Measurements from ENCODE around the gene FAM24B. TPM values are rescaled to one million over a fixed set of nuclear protein-coding genes. Genes with fewer than 3 reads are reported as not detected.

FAM24B gene
- total and polyA plus RNA-seq, 2 donors (not counting 3 experiments of a cell fraction or from before 2014, with no cell fraction given), result 9.3 to 10.6 TPM

DNA sequence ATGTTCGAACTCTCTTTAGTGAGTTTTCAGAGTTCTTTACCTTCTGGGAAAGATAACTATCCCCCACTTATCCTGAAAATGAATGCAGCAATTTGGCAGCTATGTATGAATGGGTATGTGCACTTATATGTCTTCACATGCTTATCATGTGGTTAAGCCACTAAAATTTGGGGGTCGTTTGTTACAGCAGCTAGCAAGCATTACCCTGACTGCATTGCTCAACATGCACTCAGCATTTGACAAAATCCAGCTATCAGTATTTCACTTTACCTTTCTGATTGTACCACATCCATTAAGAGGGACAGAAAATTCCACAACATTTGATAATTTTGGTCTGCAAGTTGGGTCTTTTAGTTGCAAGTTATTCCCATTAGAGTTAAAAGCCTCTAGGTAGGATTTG, 43.5 kb downstream of the FAM24B start:
- TF ChIP-seq EZH2 (IDR thresholded peaks at IDR 0.05; ENCODE audit: borderline replicate concordance, low read depth, low read length, severe bottlenecking) (no peak), GATA2 (IDR thresholded peaks at IDR 0.05; ENCODE audit: insufficient read depth, insufficient read length, low read depth, low read length) (no peak), JUN (IDR thresholded peaks at IDR 0.05; ENCODE audit: borderline replicate concordance, insufficient read depth, insufficient read length, low read depth) (no peak), MYC (IDR thresholded peaks at IDR 0.05; ENCODE audit: low read depth, low read length) (no peak), POLR2A (IDR thresholded peaks at IDR 0.05; ENCODE audit: low read depth, low read length) (no peak), FOS (IDR thresholded peaks at IDR 0.05; ENCODE audit: borderline replicate concordance, insufficient read depth, low read length) (no peak), POLR2AphosphoS5 (IDR thresholded peaks at IDR 0.05; ENCODE audit: insufficient read depth, low read depth, low read length) (no peak)
- TF ChIP-seq, protein P1, sequence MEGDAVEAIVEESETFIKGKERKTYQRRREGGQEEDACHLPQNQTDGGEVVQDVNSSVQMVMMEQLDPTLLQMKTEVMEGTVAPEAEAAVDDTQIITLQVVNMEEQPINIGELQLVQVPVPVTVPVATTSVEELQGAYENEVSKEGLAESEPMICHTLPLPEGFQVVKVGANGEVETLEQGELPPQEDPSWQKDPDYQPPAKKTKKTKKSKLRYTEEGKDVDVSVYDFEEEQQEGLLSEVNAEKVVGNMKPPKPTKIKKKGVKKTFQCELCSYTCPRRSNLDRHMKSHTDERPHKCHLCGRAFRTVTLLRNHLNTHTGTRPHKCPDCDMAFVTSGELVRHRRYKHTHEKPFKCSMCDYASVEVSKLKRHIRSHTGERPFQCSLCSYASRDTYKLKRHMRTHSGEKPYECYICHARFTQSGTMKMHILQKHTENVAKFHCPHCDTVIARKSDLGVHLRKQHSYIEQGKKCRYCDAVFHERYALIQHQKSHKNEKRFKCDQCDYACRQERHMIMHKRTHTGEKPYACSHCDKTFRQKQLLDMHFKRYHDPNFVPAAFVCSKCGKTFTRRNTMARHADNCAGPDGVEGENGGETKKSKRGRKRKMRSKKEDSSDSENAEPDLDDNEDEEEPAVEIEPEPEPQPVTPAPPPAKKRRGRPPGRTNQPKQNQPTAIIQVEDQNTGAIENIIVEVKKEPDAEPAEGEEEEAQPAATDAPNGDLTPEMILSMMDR (IDR thresholded peaks at IDR 0.05; ENCODE audit: extremely low read depth in 1 of 2, insufficient read depth in 1 of 2, low read depth in 1 of 2, low read length in 2 of 2), result no peak
- TF ChIP-seq, protein P2, sequence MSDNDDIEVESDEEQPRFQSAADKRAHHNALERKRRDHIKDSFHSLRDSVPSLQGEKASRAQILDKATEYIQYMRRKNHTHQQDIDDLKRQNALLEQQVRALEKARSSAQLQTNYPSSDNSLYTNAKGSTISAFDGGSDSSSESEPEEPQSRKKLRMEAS (IDR thresholded peaks at IDR 0.05; ENCODE audit: insufficient read depth, insufficient read length), result no peak
- Histone ChIP-seq H3K4me3 (replicated peaks in 1 of 3; ENCODE audit: insufficient read depth in 1 of 3, low read depth in 1 of 3, low read length in 3 of 3) (no peak overlapping the region), H3K27me3 (ENCODE audit: control insufficient read depth in 2 of 2, insufficient read depth in 2 of 2, low read length in 2 of 2) (no peaks in the 10 kb centered on the region), H3K27ac (ENCODE audit: insufficient read depth, low read depth, low read length) (no peak overlapping the region), H3K9me3 (replicated peaks; ENCODE audit: control insufficient read depth, insufficient read depth, low read length) (no peaks in the 10 kb centered on the region), H4K20me1 (replicated peaks; ENCODE audit: control insufficient read depth, extremely low read depth, insufficient read depth, low read length) (no peaks in the 10 kb centered on the region), H3K9ac (replicated peaks; ENCODE audit: extremely low read depth, insufficient read depth, low read length) (no peak overlapping the region), H2AFZ (ENCODE audit: low read depth, low read length) (no peak overlapping the region), H3K79me2 (ENCODE audit: control insufficient read depth, insufficient read depth, low read length) (no peaks in the 10 kb centered on the region), H3K36me3 (ENCODE audit: control insufficient read depth in 2 of 2, extremely low read depth in 1 of 2, insufficient read depth in 2 of 2, low read length in 2 of 2) (peaks cover 0 to 8% of the 10 kb centered on the region in 2 experiments), H3K4me1 (ENCODE audit: control insufficient read depth, extremely low read depth, insufficient read depth, low read length) (no peaks in the 10 kb centered on the region), H3K9me1 (replicated peaks; ENCODE audit: control insufficient read depth, extremely low read depth, insufficient read depth, low read length) (no peaks in the 10 kb centered on the region), H3K4me2 (ENCODE audit: insufficient read depth, low read length) (no peak overlapping the region)
- ChIA-PET CTCF (interaction anchor here (1.0 to 1.1 kb wide), 2 partner anchors 9 to 37 kb away, joined by 3 read pairs; no protein-coding TSS in a partner anchor), POLR2A (no interaction called here)
- no peak for DNase-seq (ENCODE audit: low read depth, low spot score)
- FAIRE-seq, result no peak
- dilution Hi-C loops (cut with MboI; ENCODE audit: extremely low pct_ligation_motif_present, low sequenced_read_pairs) (no loop called here), intact Hi-C loops (cut with micrococcal nuclease) (no loop called here)
- no TSS peak for BruUV-seq (replicated peaks)
